ENCODE results near the gene SASH3.

The SASH3 gene

DNA sequence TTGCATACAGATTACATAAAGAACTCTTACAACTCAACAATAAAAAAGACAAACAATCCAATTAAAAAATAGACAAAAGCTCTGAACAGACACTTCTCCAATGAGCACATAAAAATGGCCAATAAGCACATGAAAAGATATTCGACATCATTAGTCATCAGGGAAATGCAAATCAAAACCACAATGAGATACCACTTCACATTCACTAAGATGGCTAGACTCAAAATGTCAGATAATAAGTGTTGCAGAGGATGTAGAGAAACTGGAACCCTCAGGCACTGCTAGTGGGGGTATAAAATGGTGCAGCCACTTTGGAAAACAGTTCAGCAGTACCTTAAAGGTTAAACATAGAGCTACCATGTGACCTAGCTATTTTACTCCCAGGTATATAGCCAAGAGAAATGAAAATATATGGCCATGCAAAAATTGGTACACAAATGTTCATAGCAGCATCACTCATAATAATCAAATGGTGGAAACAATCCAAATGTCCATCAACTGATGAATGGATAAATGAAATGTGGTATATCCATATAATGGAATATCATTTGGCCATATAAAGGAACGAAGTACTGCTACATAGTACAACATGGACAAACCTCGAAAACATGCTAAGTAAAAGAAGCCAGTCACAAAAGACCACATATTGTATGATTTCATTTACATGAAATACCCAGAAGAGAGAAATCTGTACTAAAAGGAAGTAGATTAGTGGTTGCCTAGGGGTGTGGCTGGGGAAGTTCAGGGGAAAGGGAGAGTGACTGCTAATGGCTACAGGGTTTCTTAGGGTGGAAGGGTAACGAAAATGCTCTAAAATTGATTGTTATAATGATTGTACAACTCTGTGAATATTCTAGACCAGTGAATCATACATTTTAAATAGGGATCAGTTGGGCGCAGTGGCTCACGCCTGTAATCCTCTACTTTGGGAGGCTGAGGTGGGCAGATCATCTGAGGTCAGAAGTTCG, 29.4 kb downstream of the SASH3 start:
- DNase-seq (ENCODE audit: low read depth, low spot score): peak; percentile 20

DNA sequence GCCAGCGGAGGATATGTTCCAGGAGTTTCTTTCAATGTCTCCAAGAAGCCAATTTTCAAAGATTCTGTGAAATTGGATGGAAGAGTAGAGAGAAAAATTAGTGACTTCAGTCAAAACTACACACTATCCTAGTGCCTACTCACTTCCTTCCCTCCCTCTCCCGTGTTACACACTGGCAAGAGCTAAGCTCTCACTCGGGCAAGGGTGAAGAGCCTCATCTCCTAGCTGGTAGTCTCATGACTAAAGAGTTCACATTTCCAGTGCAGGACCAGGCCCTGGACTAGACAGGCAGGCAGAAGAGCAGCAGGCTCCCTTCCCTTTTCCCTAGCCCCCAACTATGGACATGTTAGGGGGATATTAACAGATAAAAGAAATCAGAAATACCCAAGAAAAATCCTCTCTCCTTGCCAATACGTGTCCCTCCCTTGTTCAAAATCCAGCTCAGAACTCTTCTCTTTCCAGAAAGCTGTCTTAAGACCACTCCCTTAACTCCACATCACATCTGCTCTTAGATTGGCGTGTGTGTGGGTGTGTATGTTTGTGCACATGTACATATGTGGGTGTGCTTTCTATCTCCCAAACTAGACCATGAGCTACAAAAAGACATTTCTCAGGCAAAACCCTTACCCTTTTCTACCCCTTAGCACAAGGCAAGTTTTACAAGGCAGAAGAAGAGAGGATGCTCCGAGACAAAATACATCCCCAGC, 34.1 kb downstream of the SASH3 start:
- DNase-seq (ENCODE audit: low read depth, low spot score): no peak

DNA sequence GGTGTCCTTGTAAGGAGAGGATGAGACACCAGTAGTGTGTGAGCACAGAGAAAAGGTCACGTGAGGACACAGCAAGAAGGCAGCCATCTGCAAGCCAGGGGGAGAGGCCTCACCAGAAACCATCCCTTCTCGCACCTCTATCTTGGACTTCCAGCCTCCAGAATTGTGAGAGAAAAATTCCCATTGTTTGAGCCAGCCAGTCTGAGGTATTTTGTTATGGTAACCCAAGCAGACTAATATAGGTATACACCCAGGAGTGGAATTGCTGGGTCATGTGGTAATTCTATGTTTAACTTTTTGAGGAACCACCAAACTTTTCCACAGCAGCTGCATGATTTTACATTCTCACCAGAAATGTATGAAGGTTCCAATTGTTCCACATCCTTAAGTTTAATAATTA, 38.4 kb downstream of the SASH3 start:
- no peak for DNase-seq (ENCODE audit: low read depth, low spot score)

DNA sequence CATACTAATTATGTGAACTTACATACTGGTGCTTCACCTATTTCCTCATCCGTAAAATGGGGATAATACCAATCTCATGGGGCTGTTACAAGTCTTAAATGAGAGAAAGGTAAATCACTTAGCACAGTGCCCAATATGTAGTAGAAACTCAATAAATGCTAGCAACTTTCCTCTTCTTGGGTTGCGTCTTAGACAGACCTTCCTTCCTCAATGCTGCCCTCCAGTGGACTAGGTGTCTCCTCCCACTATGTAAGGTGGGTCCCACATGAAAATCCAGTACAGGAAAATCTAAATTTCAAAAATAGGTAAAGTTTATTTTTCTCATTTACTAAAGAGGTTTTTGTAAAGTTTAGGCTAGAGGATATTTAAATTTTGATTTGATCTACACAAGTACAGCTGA, 43.4 kb downstream of the SASH3 start:
- DNase-seq (ENCODE audit: low read depth, low spot score): peak; percentile 51

DNA sequence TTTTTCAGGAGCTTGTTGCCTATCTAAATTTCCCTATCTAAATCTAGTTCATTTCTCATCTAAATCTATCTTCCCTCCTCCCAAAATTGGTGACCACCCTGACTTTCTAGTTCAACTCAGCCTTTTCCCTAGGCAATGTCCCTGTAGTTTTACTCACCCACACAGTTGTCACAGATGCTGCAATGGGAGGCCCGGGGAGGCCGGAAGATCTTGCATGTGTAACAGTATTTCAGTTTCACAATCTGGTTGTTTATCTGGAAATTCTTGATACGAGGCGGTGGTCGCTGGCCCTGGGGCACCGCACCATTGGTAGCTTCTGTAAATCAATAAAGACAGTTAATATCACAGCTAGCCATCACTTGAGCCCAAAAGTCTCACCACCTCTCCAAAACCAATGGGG, 43.8 kb downstream of the SASH3 start:
- DNase-seq (ENCODE audit: low read depth, low spot score): no peak

DNA sequence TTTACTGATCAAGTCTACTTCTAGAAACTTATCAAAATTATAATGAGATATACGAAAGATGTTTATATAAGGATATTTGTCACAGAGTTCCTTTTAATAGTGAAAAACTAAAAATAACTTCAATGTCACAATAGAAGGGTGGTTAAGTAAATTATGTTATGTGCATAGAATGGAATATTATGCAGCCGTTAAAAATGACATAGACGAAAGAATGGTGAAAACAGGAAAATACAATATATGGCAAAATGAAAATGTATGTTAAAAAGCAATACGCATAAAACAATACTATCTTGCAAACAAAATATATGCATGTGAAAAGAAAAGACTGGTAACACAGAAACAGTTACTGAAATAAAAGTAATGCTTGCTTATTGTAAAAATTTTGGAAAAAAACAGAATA, 44.9 kb downstream of the SASH3 start:
- no peak for DNase-seq (ENCODE audit: low read depth, low spot score)

DNA sequence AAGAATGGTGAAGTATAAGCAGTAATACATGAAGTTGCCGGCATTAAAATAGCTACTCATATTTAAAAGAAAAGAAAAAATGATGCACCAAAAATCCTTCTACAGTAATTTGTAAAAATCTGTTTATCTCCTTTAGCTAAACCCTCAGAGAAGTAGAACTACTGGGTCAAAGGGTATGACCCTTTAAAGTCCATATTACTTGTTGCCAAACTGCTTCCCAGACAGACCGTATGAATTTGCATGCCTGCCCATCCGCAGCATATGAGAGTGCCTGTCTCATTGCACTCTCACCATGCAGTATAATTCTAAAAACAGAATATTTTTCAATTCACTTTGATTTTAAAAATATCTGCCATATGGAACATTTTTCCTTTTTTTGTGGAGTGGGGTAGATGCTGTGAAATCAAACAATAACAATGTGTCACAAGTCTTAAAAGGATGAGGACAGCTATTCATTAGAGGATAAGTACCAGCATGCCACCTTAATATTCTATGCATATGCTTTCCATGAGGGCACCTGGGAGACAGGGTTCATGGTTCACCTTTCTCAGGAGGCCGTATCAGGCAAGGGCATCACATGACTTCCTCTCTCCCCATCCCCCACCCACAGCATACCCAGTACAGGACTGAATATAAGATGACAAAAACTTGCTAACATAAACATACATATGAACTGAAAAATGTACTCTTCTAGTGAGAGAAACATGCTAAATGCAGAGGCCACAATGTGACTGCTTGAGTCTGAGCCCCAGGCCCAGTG, 46.2 kb downstream of the SASH3 start:
- DNase-seq (ENCODE audit: low read depth, low spot score): no peak

DNA sequence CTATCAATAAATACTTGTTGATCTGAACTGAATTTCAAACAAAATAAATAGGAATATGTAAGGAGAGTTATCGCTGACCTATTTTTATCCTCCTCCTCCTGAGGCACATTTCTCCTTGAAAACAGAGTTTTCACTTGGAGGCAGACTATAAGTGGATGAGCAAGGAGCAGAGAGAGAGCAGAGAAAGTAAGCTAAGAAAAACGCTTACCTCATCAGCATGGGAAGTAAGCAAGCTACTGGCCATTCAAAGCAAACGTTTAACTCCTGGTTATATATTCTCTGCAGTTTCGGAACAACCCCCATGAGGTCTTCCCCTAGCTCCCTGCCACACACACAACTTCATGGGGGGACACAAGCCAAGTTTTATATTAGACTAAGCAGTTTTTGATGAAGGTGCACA, 50.7 kb downstream of the SASH3 start:
- no peak for DNase-seq (ENCODE audit: low read depth, low spot score)

DNA sequence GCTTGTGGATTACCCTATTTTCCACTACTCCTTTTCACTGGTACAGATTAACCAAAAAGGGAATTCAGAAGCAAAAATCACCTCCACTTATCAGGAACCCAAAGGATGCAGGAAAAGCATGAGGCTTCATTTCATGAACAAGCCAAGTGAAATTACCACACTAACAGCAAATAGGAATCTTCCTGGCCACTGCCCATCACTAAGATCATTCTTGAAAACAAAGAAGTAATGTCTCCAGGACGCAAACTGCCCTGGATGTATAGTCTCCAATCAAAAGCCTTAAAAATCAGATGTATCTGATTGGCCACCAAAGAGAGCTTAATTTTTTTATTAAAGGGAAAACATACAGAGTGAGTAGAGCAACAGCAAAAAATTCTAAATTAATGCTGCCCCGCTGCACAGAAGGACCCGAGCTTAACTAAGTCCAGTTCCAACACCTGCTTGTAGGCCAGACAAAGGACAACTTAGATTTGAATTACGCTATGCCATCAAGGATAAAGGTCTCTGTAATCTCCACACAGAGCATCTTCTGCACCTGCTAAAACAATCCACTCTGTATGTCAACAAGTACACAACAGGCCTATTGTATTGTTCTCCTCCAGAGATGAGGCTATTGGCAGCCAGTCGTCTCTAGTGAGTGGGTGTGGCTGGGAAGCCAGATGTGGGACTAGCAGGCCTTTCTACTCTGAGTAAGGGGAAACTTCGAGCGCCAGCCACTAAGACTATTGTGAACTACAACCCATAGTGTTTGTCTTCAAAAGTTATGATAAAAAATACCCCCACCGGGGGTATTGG, 51.5 kb downstream of the SASH3 start:
- DNase-seq (ENCODE audit: low read depth, low spot score): no peak

DNA sequence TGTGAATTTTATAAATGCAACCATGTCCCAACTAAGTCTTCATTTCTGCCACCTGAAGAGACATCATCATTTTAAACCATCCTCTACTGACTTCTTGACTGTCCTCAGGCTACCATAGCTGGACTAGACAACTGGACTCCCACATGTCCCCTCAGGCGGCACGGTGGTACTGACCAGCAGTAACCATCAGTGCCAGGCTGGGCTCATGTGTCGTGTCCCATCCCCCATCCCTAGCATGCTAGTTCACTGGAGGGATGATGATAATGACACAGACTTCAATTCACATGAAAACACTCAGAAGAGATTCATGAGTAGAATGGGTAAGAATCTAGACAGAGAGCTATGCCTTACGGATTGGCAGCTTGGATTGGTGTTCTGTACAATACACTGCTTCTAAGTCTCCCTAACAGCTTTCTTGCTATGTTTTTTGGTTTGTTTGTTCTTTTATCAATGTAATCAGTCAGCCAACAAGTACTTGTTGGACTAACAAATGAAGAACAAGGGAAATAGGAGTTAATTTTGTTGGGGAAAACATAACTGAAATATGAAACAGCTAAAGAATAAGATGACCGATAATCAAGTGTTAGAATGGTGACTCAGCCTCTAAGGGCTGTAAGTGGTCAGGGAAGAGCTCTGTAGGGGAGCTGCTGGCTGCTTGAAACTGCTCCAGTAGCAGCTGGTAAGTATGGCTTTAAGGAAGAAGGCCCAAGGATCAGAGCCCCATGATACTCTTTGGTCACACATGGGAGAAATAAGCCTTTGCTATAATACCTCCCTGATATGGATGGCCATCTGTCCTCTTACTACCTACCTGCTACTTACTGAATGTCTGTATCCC, 53.6 kb downstream of the SASH3 start:
- DNase-seq (ENCODE audit: low read depth, low spot score): peak; percentile 69

DNA sequence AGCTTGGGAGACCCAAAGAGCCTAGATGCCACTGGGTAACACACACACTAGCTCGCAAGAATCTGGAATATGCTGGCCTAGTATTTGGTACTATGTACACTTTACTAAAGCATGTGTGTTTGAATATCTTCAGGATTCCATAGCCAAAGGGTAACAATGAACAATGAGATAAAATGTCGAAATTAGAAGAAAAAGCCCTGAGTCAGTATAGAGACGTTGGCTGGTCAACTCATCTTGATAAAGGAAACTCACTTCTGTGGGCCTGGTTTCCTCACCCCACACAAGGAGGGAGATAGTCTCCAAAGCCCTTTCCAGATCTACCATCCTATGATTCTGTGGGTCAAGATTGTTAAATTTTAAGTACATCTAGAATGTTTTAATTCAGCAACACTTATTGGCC, 57.1 kb downstream of the SASH3 start:
- no peak for DNase-seq (ENCODE audit: low read depth, low spot score)

DNA sequence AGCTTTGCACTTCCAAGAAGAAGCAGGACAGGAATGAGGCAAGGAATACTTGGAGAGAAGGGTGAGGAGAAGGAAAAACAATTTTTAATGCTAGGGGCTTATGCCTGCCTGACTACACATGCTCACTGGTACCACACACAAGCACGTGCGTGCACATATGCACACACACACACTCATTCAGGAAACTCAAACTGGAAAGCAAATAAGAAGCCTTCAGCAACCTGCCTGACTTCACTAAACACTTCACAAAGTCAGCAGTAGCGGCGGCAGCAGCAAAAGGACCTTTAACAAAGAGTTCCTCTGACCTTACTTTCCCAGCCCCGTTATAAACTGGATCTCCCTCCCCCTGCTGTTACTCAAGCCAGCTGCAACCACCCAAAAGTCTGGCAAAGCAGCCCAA, 60.6 kb downstream of the SASH3 start:
- DNase-seq (ENCODE audit: low read depth, low spot score): no peak

DNA sequence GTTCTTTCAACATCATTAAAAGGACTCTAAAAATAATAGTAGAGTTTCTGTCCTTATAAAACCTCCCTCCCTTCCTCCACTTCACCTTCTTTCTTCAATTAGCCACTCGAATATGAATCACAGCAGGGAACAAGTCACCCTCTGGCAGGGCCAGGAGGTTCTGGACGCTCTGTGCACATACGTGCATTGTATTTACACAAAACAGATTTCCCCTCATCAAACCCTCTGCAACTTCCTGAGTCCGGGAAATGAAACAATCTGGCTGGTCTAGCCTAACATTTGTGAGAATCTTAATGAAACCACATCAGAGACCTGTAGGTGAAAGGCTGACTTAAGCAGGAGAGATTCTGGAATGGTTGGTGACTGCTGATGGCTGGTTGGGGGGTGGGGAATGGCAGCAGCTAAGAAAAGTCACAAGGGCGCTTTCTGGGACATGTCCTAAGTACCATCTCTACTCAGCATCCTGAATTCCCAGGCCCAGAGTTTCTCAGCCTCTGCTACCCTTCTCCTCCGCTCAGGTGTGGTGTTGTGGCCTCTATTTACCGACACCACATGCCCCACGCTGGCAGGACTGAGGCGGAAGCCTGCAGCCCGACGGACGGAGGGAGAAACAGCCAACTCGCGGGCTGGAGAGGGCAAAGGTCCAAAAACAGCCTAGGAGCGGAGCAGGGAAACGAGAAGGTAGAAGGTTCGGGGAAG, 62.9 kb downstream of the SASH3 start:
- peak; percentile 49 for DNase-seq (ENCODE audit: low read depth, low spot score)

DNA sequence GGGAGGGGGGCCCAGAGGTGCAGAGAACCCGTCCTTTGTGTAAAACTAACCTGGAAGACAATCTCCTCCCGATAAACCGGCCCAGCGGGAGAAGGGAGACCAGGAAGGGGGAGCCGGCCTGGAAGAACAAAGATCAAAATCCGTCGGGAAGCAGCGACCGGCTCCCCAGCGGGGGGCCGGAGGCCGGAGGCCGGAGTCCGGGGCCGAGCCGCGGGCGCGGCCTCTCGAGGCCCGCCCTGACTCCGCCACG, 63.4 kb downstream of the SASH3 start:
- no peak for DNase-seq (ENCODE audit: low read depth, low spot score)

DNA sequence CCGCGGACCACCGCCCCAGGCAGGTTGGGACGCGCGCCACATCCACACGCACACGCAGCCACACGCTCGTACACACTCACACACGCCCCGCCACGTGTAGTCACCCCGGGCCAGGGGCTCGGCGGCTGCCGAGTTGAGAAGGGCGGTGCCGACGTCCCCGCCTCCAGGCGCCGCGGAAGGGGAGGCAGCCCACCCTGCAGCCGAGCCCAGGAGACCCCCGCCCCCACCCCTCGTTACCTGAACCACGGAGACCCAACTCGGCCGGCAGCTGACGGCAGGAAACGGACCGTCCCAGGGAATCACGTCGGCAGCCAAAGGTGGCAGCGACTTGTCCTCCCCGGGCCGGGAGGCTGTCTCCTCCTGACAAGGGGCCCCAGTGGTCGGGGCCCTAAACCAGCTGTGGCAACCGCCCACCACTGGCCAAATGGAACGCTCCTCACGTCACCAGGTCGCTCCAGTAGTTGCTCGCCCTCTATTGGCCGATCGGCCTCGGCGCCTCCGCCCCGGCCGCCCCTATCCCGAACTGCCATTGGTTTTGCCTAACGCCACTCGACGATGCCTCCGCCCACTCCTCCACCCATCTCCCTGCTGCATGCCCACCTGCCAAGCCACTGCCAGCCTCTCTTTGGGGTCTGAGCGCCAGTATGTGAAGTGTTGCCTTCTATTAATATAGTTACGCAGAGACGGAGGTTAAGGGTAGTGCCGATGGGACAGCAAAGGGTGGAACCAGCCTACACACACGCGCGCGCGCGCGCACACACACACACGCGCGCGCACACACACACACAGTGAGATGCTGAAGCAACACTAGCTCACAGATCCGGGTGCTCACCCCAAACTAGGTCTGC, 63.9 kb downstream of the SASH3 start, which contains the start of gene ZDHHC9:
ZDHHC9 (minus strand) TSS at position 428 of the 848 bp plus-strand sequence. CDS start 1,941 bp downstream, outside the sequence.
- peak; percentile 93 for DNase-seq (ENCODE audit: low read depth, low spot score)
